ENCODE measurements around the gene FLT3LG.

Gene FLT3LG

DNA sequence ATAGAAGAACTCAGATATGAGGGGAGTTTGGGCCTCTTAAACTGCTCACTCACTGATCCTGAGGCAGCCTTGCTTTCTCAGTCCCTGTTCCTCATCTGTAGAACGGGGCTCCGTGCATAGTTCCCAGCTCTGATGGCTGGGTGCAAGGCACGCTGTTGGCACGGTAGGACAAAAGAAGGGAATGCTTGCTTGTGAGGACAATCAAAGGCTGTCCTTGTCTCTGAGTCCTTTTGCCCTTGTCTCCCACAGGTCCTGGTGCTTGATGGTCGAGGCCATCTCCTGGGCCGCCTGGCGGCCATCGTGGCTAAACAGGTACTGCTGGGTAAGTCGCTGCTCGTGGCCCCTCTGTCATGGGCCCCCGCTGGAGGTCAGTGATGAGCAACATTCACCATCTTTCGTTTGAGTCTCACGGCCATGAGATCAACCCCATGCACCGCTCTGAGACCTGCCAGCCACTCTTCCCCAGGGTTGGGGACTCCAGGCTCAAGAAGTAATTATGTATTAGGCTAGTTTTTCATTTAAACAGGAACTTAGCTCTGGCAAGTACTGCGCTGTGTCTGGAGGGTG is 15.7 kb downstream of the FLT3LG start:
- peak; percentile 32 for DNase-seq

DNA sequence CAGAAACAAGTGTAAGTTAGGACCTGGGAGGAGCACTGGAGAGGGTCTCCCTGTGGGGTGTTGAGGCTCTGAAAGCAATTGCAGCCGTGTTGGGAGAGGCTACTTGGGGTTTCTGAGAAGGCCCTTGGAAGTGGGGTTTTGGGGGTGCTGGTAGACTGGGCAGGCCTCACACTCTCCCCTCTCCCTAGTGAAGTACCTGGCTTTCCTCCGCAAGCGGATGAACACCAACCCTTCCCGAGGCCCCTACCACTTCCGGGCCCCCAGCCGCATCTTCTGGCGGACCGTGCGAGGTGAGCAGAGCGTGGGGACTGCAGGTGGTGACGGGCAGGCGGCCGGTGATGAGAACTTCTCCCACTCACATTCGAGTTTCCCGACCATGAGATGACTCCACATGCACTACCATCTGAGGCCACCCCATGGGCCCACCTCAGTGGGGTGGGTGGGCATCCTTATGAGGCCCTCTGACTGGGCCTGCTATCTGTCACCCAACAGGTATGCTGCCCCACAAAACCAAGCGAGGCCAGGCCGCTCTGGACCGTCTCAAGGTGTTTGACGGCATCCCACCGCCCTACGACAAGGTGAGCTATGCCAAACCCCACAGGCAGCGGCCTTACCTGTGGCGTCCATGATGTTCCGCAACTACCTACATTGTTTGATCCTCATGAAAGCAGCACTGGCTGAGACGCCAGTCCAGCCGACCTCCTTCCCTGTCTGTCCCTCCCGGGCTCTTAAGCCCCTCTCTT is 16.4 kb downstream of the FLT3LG start:
- no peak for DNase-seq

DNA sequence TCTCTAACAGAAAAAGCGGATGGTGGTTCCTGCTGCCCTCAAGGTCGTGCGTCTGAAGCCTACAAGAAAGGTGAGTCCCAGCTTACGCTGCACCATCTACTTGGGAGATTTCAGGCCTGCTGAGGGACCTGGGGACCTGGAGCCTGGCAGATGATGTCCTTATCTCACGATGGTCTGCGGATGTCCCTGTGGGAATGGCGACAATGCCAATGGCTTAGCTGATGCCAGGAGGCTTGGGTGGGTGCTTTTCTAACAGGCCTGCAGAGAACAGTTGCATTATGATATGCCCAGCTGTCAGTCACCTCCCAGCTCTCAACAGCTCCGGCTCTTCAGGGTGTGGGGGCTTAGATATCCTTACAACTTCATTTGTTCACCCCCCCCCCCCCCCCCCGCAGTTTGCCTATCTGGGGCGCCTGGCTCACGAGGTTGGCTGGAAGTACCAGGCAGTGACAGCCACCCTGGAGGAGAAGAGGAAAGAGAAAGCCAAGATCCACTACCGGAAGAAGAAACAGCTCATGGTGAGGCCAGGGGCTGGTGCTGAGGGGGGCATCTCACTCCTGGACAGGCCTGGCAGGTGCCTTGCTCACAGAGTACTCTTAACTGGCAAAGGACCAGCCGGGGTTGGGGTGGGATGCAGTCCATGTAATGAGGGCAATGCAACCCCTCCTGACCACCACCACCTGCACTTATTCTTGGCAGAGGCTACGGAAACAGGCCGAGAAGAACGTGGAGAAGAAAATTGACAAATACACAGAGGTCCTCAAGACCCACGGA is 17.2 kb downstream of the FLT3LG start:
- no peak for DNase-seq

DNA sequence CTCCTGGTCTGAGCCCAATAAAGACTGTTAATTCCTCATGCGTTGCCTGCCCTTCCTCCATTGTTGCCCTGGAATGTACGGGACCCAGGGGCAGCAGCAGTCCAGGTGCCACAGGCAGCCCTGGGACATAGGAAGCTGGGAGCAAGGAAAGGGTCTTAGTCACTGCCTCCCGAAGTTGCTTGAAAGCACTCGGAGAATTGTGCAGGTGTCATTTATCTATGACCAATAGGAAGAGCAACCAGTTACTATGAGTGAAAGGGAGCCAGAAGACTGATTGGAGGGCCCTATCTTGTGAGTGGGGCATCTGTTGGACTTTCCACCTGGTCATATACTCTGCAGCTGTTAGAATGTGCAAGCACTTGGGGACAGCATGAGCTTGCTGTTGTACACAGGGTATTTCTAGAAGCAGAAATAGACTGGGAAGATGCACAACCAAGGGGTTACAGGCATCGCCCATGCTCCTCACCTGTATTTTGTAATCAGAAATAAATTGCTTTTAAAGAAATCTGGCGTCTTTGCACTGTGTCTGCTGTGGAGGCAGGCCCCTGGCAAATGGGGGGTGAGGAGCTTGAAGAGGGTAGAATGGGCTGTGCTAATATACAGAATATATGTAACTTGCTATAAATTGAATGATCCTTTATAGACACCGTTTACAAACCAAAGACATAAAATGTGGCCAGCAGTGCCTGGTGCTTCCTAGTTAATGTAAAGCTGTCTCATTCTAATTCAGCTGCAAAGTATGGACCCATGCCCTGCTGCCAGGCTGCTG is 18.0 kb downstream of the FLT3LG start:
- DNase-seq, result peak; percentile 55

DNA sequence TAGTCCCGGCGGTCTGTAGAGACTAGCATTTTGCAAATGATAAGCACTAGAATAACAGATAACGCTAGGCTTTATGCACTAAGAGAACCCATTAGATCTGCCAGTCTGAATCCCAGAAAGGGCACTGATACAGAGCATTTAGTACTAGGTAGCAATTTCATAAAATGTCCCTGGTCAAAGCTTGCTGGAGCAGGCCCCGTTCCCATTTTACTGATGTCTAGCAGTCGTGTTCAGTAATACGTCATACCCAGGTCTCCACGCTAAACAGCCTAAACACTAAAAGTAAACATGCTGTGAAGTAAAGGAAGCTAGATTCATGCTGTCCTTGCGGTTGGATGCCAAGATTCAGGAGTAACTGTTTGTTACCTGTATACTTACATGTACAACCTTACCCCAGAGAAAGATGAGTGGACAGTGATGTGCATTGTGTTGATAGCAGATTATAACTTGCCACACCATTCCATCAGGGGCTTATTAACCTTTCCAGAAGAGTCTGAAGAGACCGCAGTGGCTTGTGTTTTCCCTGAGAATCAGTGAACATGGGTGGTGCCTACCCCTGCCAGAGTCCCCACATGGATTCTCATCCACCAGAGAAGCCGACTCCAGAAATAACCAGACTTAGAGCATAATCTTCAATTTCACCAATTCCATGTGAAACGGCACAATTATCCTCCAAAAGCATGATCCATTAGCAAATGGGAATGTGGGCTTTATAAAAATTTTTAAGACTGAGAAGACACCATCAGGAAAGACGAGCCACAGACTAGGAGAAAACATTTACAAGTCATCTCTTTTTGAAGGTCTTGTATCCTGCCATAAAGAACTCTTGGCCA is 18.8 kb downstream of the FLT3LG start:
- peak; percentile 78 for DNase-seq

DNA sequence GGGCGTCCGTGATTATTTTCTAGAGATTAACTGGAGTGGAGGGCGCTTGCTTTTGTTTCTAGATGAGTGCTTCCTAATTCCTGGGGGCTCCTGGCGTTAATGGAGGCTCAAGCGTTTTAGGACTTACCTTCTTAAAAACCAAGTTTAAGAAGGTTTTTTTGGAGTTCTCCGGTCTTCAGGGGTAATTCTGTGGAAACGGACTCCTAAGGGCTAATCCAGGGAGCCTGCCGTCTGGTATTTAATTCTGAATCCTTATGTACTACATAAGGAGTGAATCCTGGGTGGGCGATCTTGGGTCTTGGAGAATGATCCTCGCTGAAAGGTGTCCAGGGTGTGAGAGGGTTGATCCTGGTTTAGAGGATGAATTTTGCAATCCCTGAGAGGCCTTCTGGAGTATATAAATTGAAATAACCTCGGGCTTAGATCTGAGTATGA is 22.6 kb downstream of the FLT3LG start:
- peak; percentile 55 for DNase-seq

DNA sequence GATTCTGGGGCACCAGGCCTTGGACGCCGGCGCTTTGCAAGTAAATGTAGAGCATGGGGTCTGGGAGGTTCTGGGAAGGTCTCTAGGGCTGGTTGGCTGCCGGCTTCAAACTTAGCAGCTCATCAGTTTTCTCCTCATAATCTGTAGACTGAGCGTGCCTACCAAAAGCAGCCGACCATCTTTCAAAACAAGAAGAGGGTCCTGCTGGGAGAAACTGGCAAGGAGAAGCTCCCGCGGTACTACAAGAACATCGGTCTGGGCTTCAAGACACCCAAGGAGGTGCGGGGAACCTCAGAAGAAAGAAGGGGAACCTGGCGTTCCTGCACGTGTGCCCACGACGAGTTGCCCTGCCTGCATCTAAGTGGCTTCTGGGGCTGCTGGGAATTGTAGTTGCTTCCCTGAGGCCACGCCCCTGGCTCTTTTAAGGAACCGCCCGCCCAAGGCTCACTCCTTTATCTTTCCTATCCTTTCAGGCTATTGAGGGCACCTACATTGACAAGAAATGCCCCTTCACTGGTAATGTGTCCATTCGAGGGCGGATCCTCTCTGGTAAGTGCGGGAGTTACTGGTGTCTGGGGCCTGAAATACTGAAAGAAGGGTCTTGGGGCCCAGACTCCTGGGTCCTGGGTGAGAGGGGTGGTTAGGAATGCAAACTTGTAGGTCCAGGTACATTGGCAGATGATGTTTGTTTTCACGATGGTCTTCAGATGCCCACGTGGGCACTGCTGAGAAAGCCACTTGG is 23.2 kb downstream of the FLT3LG start:
- peak; percentile 78 for DNase-seq

DNA sequence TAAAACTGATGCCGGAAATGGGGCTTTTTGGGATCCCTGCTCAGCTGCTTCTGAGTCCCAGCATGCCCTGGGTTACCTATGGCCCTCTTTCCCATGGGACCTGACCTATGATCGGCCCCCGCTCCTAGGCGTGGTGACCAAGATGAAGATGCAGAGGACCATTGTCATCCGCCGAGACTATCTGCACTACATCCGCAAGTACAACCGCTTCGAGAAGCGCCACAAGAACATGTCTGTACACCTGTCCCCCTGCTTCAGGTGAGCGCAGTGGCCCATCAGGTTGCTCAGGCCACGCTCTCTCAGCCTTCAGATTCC is 23.7 kb downstream of the FLT3LG start:
- no peak for DNase-seq

DNA sequence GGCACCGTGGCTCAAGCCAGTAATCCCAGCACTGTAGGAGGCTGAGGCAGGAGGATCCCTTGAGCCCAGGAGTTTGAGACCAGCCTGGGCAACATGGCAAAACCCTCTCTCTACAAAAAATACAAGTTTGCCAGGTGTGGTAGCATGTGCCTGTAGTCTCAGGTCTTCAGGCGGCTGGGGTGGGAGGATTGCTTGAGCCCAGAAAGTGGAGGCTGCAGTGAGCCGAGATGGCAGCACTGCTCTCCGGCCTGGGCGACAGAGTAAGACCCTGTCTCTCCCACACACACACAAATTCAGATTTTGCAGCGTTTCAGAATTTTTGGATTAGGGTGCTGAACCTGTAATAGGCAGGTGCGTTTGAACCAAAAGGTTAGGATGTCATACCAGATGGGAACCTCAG is 24.5 kb downstream of the FLT3LG start:
- DNase-seq, result no peak

DNA sequence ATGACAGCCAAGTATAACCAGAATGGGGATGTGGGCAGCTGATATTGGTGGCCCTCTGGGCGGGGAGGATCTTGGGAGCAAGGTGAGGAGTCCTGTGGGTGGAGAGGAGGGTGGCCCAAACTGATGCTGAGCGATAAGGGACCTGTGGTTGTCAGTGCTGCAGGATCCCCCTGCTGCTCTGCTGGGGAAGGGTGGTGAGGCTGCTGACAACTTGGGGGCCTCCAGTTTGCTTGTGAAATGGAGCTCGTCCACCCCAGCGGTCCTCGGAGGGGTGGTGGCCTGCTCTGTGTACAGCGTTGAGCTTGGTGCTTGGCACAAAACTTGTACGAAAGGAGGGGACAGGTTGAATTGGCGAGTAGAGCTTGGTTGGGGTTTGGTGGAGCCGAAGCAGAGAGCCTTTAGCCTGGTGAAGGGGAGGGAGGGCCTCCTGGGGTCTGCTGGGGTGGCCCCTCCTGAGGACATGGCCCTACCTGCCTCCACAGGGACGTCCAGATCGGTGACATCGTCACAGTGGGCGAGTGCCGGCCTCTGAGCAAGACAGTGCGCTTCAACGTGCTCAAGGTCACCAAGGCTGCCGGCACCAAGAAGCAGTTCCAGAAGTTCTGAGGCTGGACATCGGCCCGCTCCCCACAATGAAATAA is 25.1 kb downstream of the FLT3LG start:
- DNase-seq, result no peak

DNA sequence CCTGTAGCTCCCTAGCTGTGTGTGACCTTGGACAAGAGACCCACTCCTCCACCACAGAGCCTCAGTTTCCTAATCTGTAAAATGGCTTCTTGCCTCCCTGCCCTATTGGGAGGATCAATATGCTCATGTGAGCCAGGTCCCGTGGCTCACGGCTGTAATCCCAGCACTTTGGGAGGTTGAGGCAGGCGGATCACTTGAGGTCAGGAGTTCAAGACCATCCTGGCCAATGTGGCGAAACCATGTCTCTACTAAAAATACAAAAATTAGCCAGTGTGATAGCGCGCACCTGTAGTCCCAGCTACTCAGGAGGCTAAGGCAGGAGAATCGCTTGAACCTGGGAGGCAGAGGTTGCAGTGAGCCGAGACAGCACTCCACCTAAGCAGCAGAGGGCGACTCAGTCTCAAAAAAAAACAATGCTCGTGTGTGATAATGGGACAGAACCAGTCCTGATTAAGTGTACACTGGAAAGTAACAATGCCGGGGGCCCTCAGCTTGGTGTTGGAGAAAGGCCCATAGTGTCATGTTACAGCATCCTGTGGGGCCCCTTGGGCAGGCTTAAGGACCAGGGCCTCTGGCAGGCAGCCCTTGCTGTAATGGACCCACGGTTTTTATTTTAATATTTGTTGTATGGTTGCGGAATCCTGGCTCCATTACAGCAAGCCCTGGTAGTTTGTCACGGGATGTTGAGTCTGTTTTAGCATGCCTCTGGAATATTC is 29.0 kb downstream of the FLT3LG start:
- DNase-seq, result peak; percentile 77

DNA sequence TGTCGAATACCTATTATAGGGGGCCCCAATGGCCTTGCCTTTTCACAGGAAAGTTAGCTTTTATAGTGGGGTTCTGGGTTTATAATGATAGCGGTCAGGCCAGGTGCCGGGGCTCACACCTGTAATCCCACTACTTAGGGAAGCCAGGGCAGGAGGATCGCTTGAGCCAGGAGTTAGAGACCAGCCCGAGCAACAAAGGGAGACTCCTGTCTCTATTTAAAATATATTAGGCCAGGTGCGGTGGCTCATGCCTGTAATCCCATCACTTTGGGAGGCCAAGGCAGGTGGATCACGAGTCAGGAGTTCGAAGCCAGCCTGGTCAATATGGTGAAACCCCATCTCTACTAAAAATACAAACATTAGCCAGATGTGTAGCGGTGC is 29.6 kb downstream of the FLT3LG start:
- DNase-seq, result no peak

DNA sequence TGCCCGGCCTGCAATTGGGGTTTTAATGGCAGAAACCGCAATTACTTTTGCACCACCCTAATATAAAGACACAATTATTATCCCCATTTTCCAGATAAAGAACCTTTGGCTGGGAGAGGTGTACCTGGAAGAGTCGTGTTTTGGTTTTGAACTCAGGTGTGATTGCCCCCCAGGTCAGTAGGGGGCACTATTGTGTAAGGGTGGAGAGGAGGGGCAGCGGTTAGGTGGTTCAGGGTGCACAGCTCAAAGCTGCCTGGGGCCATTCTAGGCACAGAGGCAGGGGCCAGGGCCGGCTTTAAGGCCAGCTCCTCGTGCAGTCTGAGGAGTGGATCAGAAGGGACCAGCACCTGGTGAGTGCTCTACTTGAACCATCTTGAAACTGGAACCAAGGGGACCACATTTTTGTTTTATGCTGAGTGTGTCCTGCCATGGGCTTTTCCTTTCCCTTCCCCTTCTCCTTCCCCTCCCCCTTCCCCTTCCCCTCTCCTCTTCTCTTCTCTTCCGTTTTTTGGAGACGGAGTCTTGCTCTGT is 32.6 kb downstream of the FLT3LG start:
- peak; percentile 87 for DNase-seq

DNA sequence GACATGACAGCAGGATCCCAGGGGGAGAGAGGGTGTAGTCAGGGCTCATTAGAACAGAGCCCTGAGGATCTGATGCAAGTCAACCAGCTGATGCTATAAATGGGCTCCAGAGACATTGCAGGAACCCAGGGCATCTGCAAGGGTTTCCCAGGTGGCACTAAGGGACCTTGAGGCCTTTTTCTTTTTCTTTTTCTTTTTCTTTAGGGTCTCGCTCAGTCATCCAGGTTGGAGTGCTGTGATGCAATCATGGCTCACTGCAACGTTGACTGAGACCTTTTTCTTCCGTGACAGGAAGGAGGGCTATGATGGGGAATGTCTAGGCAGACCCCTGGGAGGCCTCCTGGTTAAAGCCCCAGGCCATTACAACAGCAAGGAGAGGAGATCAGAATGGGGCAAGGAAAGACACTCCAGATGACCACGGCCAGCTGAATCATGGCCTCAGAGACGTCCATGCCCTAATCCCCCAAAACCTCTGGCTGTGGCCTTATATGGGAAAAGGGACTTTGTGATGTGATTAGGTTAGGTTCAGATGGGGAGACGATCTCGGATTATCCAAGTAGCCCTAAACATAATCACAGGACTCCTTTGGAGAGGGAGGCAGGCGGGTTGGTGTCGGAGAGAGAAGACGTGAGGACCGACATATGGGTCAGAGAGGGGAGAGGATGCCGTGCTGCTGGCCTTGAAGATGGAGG is 33.9 kb downstream of the FLT3LG start:
- DNase-seq, result peak; percentile 64

DNA sequence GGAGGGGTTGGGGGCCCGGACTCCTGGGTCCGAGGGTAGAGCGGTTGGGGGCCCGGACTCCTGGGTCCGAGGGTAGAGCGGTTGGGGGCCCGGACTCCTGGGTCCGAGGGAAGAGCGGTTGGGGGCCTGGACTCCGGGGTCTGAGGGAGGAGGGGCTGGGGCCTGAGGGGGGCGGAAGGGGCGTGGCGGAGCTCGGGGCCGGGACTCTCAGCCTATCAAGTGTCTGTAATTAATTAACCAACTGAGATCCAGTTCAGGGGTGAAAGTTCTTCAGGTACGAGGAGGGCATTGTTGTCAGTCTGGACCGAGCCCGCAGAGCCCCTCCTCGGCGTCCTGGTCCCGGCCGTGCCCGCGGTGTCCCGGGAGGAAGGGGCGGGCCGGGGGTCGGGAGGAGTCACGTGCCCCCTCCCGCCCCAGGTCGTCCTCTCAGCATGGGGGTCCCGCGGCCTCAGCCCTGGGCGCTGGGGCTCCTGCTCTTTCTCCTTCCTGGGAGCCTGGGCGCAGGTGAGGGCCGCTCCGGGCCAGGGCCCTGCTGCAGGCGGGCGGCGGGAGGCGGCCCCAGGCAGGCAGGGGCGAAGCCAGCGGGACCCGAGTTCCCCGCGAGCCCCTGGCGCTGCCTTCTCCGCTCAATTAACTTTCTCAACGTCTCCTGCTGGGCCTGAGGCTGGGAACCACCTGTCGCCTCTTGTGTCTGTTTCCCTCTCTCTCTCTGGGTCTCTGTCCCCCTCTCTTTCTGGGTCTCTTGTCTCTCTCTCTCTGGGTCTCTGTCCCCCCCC is 39.1 kb downstream of the FLT3LG start:
- peak; percentile 69 for DNase-seq

DNA sequence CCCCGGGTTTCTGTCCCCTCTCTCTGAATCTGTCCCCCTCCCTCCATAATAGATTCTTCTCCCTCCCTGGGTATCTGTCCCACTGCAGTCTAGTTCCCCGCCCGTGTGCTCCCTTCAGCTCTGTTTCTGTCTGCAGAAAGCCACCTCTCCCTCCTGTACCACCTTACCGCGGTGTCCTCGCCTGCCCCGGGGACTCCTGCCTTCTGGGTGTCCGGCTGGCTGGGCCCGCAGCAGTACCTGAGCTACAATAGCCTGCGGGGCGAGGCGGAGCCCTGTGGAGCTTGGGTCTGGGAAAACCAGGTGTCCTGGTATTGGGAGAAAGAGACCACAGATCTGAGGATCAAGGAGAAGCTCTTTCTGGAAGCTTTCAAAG is 39.7 kb downstream of the FLT3LG start:
- DNase-seq, result no peak

DNA sequence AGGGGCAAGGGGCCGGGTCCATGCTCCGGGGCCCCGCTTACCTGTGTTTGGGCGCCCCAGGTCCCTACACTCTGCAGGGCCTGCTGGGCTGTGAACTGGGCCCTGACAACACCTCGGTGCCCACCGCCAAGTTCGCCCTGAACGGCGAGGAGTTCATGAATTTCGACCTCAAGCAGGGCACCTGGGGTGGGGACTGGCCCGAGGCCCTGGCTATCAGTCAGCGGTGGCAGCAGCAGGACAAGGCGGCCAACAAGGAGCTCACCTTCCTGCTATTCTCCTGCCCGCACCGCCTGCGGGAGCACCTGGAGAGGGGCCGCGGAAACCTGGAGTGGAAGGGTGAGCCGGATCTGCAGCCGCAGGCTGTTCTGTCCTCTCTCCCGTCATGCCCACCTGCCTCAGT is 40.1 kb downstream of the FLT3LG start:
- DNase-seq, result no peak

DNA sequence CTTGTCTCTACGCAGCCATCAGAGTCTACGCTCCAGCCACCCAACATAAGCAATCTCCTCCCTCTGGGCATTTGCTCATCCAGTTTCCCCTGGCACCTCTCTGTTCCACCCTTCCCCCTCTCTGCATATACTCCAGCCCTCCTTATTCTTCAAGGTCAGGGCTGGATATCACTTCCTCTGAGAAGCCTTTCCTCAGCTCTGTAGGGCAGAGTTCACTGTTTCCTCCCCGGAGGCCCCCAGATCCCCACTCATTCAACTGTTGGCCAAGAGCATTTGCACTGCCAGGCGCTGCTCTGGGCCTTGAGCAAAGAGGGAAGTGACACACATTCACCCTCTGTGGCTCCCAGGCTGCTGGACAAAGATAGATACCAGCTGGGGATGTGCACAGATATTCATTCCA is 41.8 kb downstream of the FLT3LG start:
- DNase-seq, result no peak

DNA sequence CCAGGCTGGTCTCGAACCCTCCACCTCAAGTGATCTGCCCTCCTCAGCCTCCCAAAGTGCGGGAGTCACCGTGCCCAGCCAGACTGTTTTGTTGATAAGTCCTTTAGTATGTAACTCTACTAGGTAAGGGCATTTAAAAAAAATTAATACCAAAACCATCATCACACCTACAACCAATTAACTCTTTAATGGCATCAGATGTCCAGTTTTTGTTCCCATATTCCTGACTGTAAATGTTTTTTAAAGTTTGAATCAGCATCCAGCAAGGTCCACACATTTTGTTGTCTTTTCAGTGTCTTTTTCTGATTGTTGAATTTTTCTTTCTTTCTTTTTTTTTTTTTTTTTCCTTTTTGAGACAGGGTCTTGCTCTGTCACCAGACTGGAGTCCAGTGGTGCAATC is 44.0 kb downstream of the FLT3LG start:
- DNase-seq, result no peak

All from NCI-H82 (cell line).